ENCODE data around the gene LRRK1. TPM values are rescaled to one million over a fixed set of nuclear protein-coding genes. Genes with fewer than 3 reads are reported as not detected.

Gene LRRK1
- total and polyA plus RNA-seq, 2 of the 13 experiments (the other 11 are each of a cell fraction or from before 2014, with no cell fraction given), result 0.13 to 1.2 TPM

DNA sequence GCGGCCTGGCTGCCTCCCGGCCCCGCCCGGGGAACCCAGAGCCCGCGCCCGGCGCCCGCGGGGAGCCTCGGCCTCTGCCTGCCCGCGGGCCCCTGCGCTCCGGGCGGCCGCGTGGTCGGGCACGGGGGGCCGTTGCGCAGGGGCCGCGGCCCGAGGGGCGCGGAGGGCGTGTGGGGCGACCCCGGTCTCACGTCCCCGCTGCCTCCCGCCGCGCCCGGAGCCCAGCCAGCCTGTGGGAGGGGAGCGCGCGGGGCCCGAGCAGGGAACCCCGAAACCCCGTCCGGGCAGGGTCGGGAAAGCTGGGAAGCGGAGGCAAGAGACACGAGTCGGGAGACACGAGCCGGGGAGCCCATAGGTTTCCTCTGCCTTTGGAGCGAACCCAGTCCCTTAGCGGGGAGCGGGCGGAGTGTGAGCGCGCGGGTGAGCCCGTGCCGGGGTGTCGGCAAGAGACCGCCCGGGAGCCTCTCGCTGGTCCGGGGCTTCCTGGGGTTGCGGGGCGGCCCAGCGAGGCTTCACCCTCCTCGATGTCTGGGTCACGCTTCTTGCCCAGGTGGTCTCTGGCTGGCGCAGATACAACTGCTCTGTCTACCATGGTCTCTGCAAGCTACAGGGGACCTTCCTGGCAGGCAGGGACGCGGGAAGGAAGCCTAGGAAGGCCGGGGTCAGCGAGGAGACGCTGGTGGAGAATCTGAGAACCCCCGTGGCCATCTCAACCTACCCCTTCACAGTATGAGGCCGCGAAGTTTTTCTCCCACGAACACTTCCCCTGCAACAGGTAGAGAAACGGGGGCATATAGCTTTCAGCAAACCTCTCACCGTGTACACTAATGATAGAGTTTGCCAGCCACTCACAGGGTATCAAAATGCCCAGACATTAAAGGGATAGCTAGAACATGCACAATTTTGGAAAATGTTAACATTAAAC is 586 bp downstream of the LRRK1 start:
- FAIRE-seq (no peak), ATAC-seq (no peak), DNase-seq (ENCODE audit: low spot score) (no peak)
- intact Hi-C loops (cut with micrococcal nuclease; ENCODE audit: unreplicated experiment) (loop anchor here (10.0 kb wide), 1 partner anchor 335 kb away; the partner anchor contains the start of gene CHSY1), in situ Hi-C loops (cut with HindIII; ENCODE audit: extremely low pct_ligation_motif_present, low pct_unique_long_range_greater_than_20kb) (loop anchor here (5.0 to 25.0 kb wide), 2 partner anchors 88 to 343 kb away; partner anchors contain the start of gene CHSY1)
- H3K27me3 ChIP-seq (ENCODE audit: control insufficient read depth in 1 of 2, insufficient read depth in 2 of 2, low read length in 2 of 2), result peaks cover 3 to 68% of the 10 kb centered on the region in 2 experiments
- no peaks in the 10 kb centered on the region for H3K4me1 ChIP-seq (ENCODE audit: insufficient read depth, low read length)
- H4K20me1 ChIP-seq (ENCODE audit: insufficient read depth, low read length), result no peaks in the 10 kb centered on the region
- H3K4me3 ChIP-seq (replicated peaks in 1 of 3; ENCODE audit: insufficient read depth in 1 of 3, low read depth in 2 of 3, low read length in 3 of 3), result no peak overlapping the region
- BruUV-seq (replicated peaks), result no TSS peak
- H3K79me2 ChIP-seq (ENCODE audit: insufficient read depth, low read length), result no peaks in the 10 kb centered on the region
- TF ChIP-seq, protein P1, sequence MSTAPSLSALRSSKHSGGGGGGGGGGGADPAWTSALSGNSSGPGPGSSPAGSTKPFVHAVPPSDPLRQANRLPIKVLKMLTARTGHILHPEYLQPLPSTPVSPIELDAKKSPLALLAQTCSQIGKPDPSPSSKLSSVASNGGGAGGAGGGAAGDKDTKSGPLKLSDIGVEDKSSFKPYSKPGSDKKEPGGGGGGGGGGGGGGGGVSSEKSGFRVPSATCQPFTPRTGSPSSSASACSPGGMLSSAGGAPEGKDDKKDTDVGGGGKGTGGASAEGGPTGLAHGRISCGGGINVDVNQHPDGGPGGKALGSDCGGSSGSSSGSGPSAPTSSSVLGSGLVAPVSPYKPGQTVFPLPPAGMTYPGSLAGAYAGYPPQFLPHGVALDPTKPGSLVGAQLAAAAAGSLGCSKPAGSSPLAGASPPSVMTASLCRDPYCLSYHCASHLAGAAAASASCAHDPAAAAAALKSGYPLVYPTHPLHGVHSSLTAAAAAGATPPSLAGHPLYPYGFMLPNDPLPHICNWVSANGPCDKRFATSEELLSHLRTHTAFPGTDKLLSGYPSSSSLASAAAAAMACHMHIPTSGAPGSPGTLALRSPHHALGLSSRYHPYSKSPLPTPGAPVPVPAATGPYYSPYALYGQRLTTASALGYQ (CRISPR knock-in tag; IDR thresholded peaks at IDR 0.05), result no peak
- no peaks in the 10 kb centered on the region for H3K9me3 ChIP-seq (ENCODE audit: low read length)
- H3K4me2 ChIP-seq (ENCODE audit: low read depth, low read length), result no peak overlapping the region
- no peak overlapping the region for H3K9ac ChIP-seq (ENCODE audit: insufficient read depth, low read depth, low read length)
- ChIA-PET CTCF (ENCODE audit: low intra/inter-chr PET ratio, low total read pairs) (interaction anchor here (3.1 kb wide), 1 partner anchor 87 kb away, joined by 63 read pairs; no protein-coding TSS in a partner anchor), POLR2A (no interaction called here)
- no peak overlapping the region for H3K27ac ChIP-seq (ENCODE audit: extremely low read length, insufficient read depth, low read length)
- whole genome bisulfite sequencing (ENCODE audit: low lambda C conversion rate), result 59% methylated on average over 37 of the region's 80 CpGs
- H3K36me3 ChIP-seq (replicated peaks in 1 of 2; ENCODE audit: control insufficient read depth in 1 of 2, insufficient read depth in 2 of 2, low read length in 2 of 2), result no peaks in the 10 kb centered on the region
- H2AFZ ChIP-seq (ENCODE audit: low read length), result no peak overlapping the region

DNA sequence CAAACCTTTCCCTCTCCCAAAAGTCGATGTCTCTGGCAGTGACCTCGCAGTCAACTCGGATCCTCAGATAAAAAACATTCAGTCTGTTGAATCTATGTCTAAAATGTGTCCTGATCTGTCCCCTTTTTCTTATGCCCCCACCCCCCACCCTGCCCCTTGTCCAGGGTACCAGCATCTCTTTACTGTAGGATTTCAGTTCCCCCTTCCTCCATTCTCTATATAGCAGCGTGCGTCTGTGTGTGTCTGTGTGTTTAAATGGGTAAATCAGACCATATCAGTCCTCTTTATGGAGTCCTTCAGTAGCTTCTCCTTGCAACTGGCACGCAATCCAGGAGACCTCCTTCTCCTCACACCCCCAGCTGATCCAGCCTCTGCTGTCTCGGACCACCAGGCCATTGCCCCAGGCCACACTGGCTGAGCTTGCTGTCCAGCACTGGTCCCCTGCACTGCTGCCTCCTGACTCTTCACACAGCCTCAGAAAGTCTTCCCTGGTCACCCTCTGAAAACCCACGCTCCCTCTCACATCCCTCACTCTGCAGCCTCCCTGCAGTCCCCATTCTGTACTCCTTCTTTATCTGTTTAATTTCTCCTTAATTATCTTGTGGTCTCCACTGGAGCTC is 1.5 kb downstream of the LRRK1 start:
- Histone ChIP-seq H3K4me3 (replicated peaks in 1 of 3; ENCODE audit: insufficient read depth in 1 of 3, low read depth in 2 of 3, low read length in 3 of 3) (no peak overlapping the region), H3K27me3 (ENCODE audit: control insufficient read depth in 1 of 2, insufficient read depth in 2 of 2, low read length in 2 of 2) (peaks cover 3 to 62% of the 10 kb centered on the region in 2 experiments), H2AFZ (ENCODE audit: low read length) (no peak overlapping the region), H3K4me1 (ENCODE audit: insufficient read depth, low read length) (no peaks in the 10 kb centered on the region), H3K27ac (ENCODE audit: extremely low read length, insufficient read depth, low read length) (no peak overlapping the region), H3K36me3 (replicated peaks in 1 of 2; ENCODE audit: control insufficient read depth in 1 of 2, insufficient read depth in 2 of 2, low read length in 2 of 2) (no peaks in the 10 kb centered on the region), H3K9ac (ENCODE audit: insufficient read depth, low read depth, low read length) (no peak overlapping the region), H4K20me1 (ENCODE audit: insufficient read depth, low read length) (no peaks in the 10 kb centered on the region), H3K9me3 (ENCODE audit: low read length) (no peaks in the 10 kb centered on the region), H3K4me2 (ENCODE audit: low read depth, low read length) (no peak overlapping the region), H3K79me2 (ENCODE audit: insufficient read depth, low read length) (no peaks in the 10 kb centered on the region)
- intact Hi-C loops (cut with micrococcal nuclease; ENCODE audit: unreplicated experiment) (no loop called here), in situ Hi-C loops (cut with HindIII; ENCODE audit: extremely low pct_ligation_motif_present, low pct_unique_long_range_greater_than_20kb) (loop anchor here (25.0 kb wide), 1 partner anchor 342 kb away; the partner anchor contains the start of gene CHSY1)
- ATAC-seq (no peak), DNase-seq (ENCODE audit: low spot score) (no peak), FAIRE-seq (no peak)
- no TSS peak for BruUV-seq (replicated peaks)
- CTCF ChIA-PET (ENCODE audit: low intra/inter-chr PET ratio, low total read pairs), result no interaction called here
- POLR2A ChIA-PET, result no interaction called here
- WGBS (ENCODE audit: low lambda C conversion rate), result 20% methylated on average over 7 of the region's 8 CpGs
- TF ChIP-seq SAP130 (CRISPR knock-in tag; IDR thresholded peaks at IDR 0.05; ENCODE audit: low read depth) (no peak), CHD4 (IDR thresholded peaks at IDR 0.05; ENCODE audit: borderline replicate concordance, low read length) (no peak), MTF1 (CRISPR knock-in tag; IDR thresholded peaks at IDR 0.05) (no peak), NCOR1 (IDR thresholded peaks at IDR 0.05; ENCODE audit: borderline replicate concordance, low read length) (no peak), ZNF775 (CRISPR knock-in tag; IDR thresholded peaks at IDR 0.05; ENCODE audit: borderline replicate concordance) (no peak), GFI1 (CRISPR knock-in tag; IDR thresholded peaks at IDR 0.05; ENCODE audit: borderline replicate concordance) (no peak), KAT8 (CRISPR knock-in tag; IDR thresholded peaks at IDR 0.05) (no peak), TOE1 (CRISPR knock-in tag; IDR thresholded peaks at IDR 0.05) (no peak), SPEN (CRISPR knock-in tag; IDR thresholded peaks at IDR 0.05; ENCODE audit: low read depth) (no peak), NRL (CRISPR knock-in tag; IDR thresholded peaks at IDR 0.05; ENCODE audit: borderline replicate concordance) (no peak), ASH2L (IDR thresholded peaks at IDR 0.05; ENCODE audit: insufficient read length, low read depth, low read length) (no peak)
- TF ChIP-seq, protein P2, sequence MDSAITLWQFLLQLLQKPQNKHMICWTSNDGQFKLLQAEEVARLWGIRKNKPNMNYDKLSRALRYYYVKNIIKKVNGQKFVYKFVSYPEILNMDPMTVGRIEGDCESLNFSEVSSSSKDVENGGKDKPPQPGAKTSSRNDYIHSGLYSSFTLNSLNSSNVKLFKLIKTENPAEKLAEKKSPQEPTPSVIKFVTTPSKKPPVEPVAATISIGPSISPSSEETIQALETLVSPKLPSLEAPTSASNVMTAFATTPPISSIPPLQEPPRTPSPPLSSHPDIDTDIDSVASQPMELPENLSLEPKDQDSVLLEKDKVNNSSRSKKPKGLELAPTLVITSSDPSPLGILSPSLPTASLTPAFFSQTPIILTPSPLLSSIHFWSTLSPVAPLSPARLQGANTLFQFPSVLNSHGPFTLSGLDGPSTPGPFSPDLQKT (CRISPR knock-in tag; IDR thresholded peaks at IDR 0.05; ENCODE audit: borderline replicate concordance), result no peak
